Upper lobe of left lung (tissue), 6 donors: ENCODE results near the gene SLC25A42. TPM values are rescaled to one million over a fixed set of nuclear protein-coding genes. Genes with fewer than 3 reads are reported as not detected.
"Not testable (repeated sequence)": the region's sequence is repeated elsewhere in the genome, so short reads cannot be mapped to it uniquely, and the experiment has no call there.

Source experiments
- ATAC-seq, 2 donors: fragments of 200-7000 bp; cut with Tn5 transposase; one replicate each; pipeline ENCODE4 v1.9.1; 2022; ENCODE audit warnings: mild to moderate bottlenecking in 2 of 2, moderate library complexity in 2 of 2; ENCODE audit not compliant: low FRiP score in 2 of 2
- DNase-seq, 2 donors: peaks; one replicate each; pipeline ENCODE4 v3.0.0-alpha.2; 2019 to 2020
- H3K27ac ChIP-seq, 4 donors: fragments of 200-600 bp; sonication (generic); one replicate each; pipeline ENCODE4 v1.5.1; 2016 to 2019
- H3K27me3 ChIP-seq, 4 donors: fragments of 200-600 bp; sonication (generic); one replicate each; pipeline ENCODE4 v1.5.1; 2017 to 2019
- H3K36me3 ChIP-seq, 4 donors: fragments of 200-600 bp; sonication (generic); one replicate each; pipeline ENCODE4 v1.5.1; 2016 to 2019
- H3K4me1 ChIP-seq, 4 donors: fragments of 200-600 bp; sonication (generic); one replicate each; pipeline ENCODE4 v1.5.1; 2018 to 2019
- H3K4me3 ChIP-seq, 4 donors: fragments of 200-600 bp; sonication (generic); one replicate each; pipeline ENCODE4 v1.5.1; 2017 to 2019; ENCODE audit warnings: mild to moderate bottlenecking in 2 of 4, moderate library complexity in 1 of 4
- H3K9me3 ChIP-seq, 4 donors: fragments of 200-600 bp; sonication (generic); one replicate each; pipeline ENCODE4 v1.5.1; 2018 to 2019
- CTCF ChIP-seq, 6 experiments: fragments of 450-650 bp in 4 of 6; fragments of 200-600 bp in 2 of 6; sonication (generic) in 2 of 6; IDR thresholded peaks; one replicate each; pipeline ENCODE4 v1.5.1; 2016 to 2019; ENCODE audit warnings: antibody characterized with exemption in 6 of 6
- EP300 ChIP-seq, 4 donors: sonication (generic); formaldehyde crosslinking; IDR thresholded peaks; one replicate each; pipeline ENCODE4 v1.5.1; 2017; ENCODE audit warnings: antibody characterized with exemption in 4 of 4, control low read depth in 2 of 4
- POLR2A ChIP-seq, 4 donors: fragments of 450-650 bp; IDR thresholded peaks; one replicate each; pipeline ENCODE4 v1.5.1; 2016 to 2017; ENCODE audit warnings: antibody characterized with exemption in 4 of 4, mild to moderate bottlenecking in 2 of 4
- POLR2AphosphoS5 ChIP-seq, 2 donors: sonication (generic); formaldehyde crosslinking; IDR thresholded peaks; one replicate each; pipeline ENCODE4 v1.5.1; 2017; ENCODE audit warnings: antibody characterized with exemption in 2 of 2
- WGBS, 2 donors: methylation state at CpG; one replicate each; pipeline ENCODE4 v1.1.5; 2017 to 2018; 5-methylcytosine and 5-hydroxymethylcytosine counted together
- total RNA-seq, 6 donors: library from RNA; depleted of rRNA in 4 of 6; stranded (reverse); fragments of >200 nt in 4 of 6; gene quantifications; one replicate each; pipeline versions ENCODE4 v1.1.0 to v1.2.1, GENCODE V29; 2016 to 2021
- donor health status: DM: no; HTN: no; CAD: no; lungs with moderate emphysema.
- donor health status: DM: no; HTN: yes; CAD: no; lungs with severe emphysema.

SLC25A42 gene
- total RNA-seq, 6 donors from 2014 or later, result 5.6 to 23.0 (median 13.6) TPM

GRCh38 chr19:19134687-19135158 lies 70.9 kb downstream of the SLC25A42 start:
- Histone ChIP-seq H3K27ac (no peak overlapping the region), H3K9me3 (peaks cover 4 to 12% (median 10%) of the 10 kb centered on the region in 4 donors), H3K36me3 (peaks cover 0 to 6% (median 0%) of the 10 kb centered on the region in 4 donors), H3K4me3 (no peak overlapping the region), H3K4me1 (peaks cover 0 to 27% (median 11%) of the 10 kb centered on the region in 4 donors), H3K27me3 (no peaks in the 10 kb centered on the region)
- ATAC-seq (peak in 1 of 2 donors; percentile 16), DNase-seq (peak; percentile 77 to 91)
- 30 to 39% methylated on average over 19 to 21 of the region's 21 CpGs for WGBS, 2 donors
- no peak for TF ChIP-seq CTCF (IDR thresholded peaks at IDR 0.05)
- TF ChIP-seq EP300 (IDR thresholded peaks at IDR 0.05), result no peak
- no peak for TF ChIP-seq POLR2A (IDR thresholded peaks at IDR 0.05)
- TF ChIP-seq POLR2AphosphoS5 (IDR thresholded peaks at IDR 0.05), result no peak

GRCh38 chr19:19135713-19136112 lies 71.9 kb downstream of the SLC25A42 start:
- not testable (repeated sequence) for H3K27ac ChIP-seq, DNase-seq, H3K27me3 ChIP-seq, H3K4me3 ChIP-seq, H3K36me3 ChIP-seq, ATAC-seq
- peaks cover 0 to 28% (median 11%) of the 10 kb centered on the region in 4 donors for H3K4me1 ChIP-seq
- H3K9me3 ChIP-seq, result peaks cover 4 to 12% (median 10%) of the 10 kb centered on the region in 4 donors
- WGBS, 2 donors, result 87 to 88% methylated on average over 6 of the region's 6 CpGs

GRCh38 chr19:19137556-19138108 lies 73.8 kb downstream of the SLC25A42 start:
- Histone ChIP-seq H3K36me3 (no peaks in the 10 kb centered on the region), H3K27me3 (no peaks in the 10 kb centered on the region), H3K4me3 (peak overlapping the region; percentile 60 to 89 (median 80)), H3K27ac (peak overlapping the region; percentile 46 to 78 (median 72)), H3K4me1 (peaks cover 0 to 28% (median 11%) of the 10 kb centered on the region in 4 donors), H3K9me3 (peaks cover 0 to 1% (median under 1%) of the 10 kb centered on the region in 4 donors)
- peak; percentile 13 to 16 for ATAC-seq
- peak; percentile 23 to 76 for DNase-seq
- TF ChIP-seq POLR2AphosphoS5 (IDR thresholded peaks at IDR 0.05) (no peak), CTCF (IDR thresholded peaks at IDR 0.05) (no peak), EP300 (IDR thresholded peaks at IDR 0.05) (no peak), POLR2A (IDR thresholded peaks at IDR 0.05) (no peak)
- 9 to 18% methylated on average over 17 to 25 of the region's 25 CpGs for WGBS, 2 donors

GRCh38 chr19:19138109-19138981 lies 74.6 kb downstream of the SLC25A42 start, which contains the start of gene TMEM161A:
Gene TMEM161A, minus strand, starts transcription at chr19:19138478. Its CDS starts 50 bp downstream, at chr19:19138428.
- no peaks in the 10 kb centered on the region for H3K27me3 ChIP-seq
- peak; percentile 92 to 97 for DNase-seq
- WGBS, 2 donors, result 4 to 6% methylated on average over 13 to 20 of the region's 42 CpGs
- ATAC-seq, result peak; percentile 97 to 99
- TF ChIP-seq POLR2A (IDR thresholded peaks at IDR 0.05) (peak in 3 of 4 donors; percentile 39 to 72 (median 70)), EP300 (IDR thresholded peaks at IDR 0.05) (no peak), POLR2AphosphoS5 (IDR thresholded peaks at IDR 0.05) (peak in 1 of 2 donors; percentile 81), CTCF (IDR thresholded peaks at IDR 0.05) (peak in 1 of 6 experiments; percentile 6)
- peak within 1 kb of the TSS; percentile 60 to 89 (median 80) for H3K4me3 ChIP-seq
- H3K36me3 ChIP-seq, result no peaks in the 10 kb centered on the region
- peak within 1 kb of the TSS; percentile 46 to 78 (median 72) for H3K27ac ChIP-seq
- peaks cover 0 to 28% (median 11%) of the 10 kb centered on the region in 4 donors for H3K4me1 ChIP-seq
- no peaks in the 10 kb centered on the region for H3K9me3 ChIP-seq

GRCh38 chr19:19139876-19140229 lies 76.1 kb downstream of the SLC25A42 start:
- no peaks in the 10 kb centered on the region for H3K27me3 ChIP-seq
- no peak for ATAC-seq
- no peak overlapping the region for H3K27ac ChIP-seq
- H3K4me1 ChIP-seq, result peaks cover 0 to 24% (median 11%) of the 10 kb centered on the region in 4 donors
- no peaks in the 10 kb centered on the region for H3K36me3 ChIP-seq
- no peak for DNase-seq
- TF ChIP-seq CTCF (IDR thresholded peaks at IDR 0.05) (peak in 1 of 6 experiments; percentile 9), POLR2AphosphoS5 (IDR thresholded peaks at IDR 0.05) (no peak)
- H3K4me3 ChIP-seq, result no peak overlapping the region
- H3K9me3 ChIP-seq, result no peaks in the 10 kb centered on the region
- 40 to 42% methylated on average over 4 to 5 of the region's 5 CpGs for WGBS, 2 donors
